MCF 10A (cell line): ENCODE data around the gene ALPL. TPM values are rescaled to one million over a fixed set of nuclear protein-coding genes. Genes with fewer than 3 reads are reported as not detected.

Experiments
- BruUV-seq: library from RNA; stranded (reverse); fragments of 400-500 nt; replicated peaks from 2 replicates; lab custom pipeline; 2021; lab: Mats Ljungman, UMichigan
- CTCF ChIA-PET: fragments of 300-600 bp; sonication (Branson Sonifier 250); formaldehyde crosslinking; extraction: SDS; loops from one replicate; lab custom pipeline; 2021; ENCODE audit warnings: antibody characterized with exemption, inconsistent platforms; lab: Yijun Ruan, JAX
- POLR2A ChIA-PET: fragments of 300-600, 350-650 bp; sonication (Branson Sonifier 250); formaldehyde crosslinking; extraction: SDS; loops from one replicate; lab custom pipeline; 2020; ENCODE audit warnings: antibody characterized with exemption, inconsistent platforms; lab: Yijun Ruan, JAX
- DNase-seq: peaks from one replicate; pipeline ENCODE4 v3.0.0-alpha.2; 2018; ENCODE audit not compliant: unreplicated experiment
- H3K27ac Mint-ChIP-seq: one replicate; pipeline ENCODE4 v1.8.0; 2022; ENCODE audit warnings: mild to moderate bottlenecking, low read depth, mixed read lengths; ENCODE audit not compliant: unreplicated experiment
- H3K27me3 Mint-ChIP-seq: one replicate; pipeline ENCODE4 v1.8.0; 2022; ENCODE audit warnings: mixed read lengths; ENCODE audit not compliant: insufficient read depth, unreplicated experiment
- H3K36me3 Mint-ChIP-seq: one replicate; pipeline ENCODE4 v1.8.0; 2022; ENCODE audit warnings: mild to moderate bottlenecking, moderate library complexity, mixed read lengths; ENCODE audit not compliant: insufficient read depth, unreplicated experiment
- H3K4me1 Mint-ChIP-seq: one replicate; pipeline ENCODE4 v1.8.0; 2022; ENCODE audit warnings: mixed read lengths; ENCODE audit not compliant: insufficient read depth, unreplicated experiment
- H3K4me3 Mint-ChIP-seq: one replicate; pipeline ENCODE4 v1.8.0; 2022; ENCODE audit warnings: mild to moderate bottlenecking, moderate library complexity, mixed read lengths; ENCODE audit not compliant: unreplicated experiment
- H3K9me3 Mint-ChIP-seq: one replicate; pipeline ENCODE4 v1.8.0; 2022; ENCODE audit warnings: mixed read lengths; ENCODE audit not compliant: unreplicated experiment
- CTCF ChIP-seq: fragments of 200-600 bp; IDR thresholded peaks from one replicate; pipeline ENCODE4 v1.8.0; 2022; ENCODE audit warnings: antibody characterized with exemption, mild to moderate bottlenecking; ENCODE audit not compliant: unreplicated experiment
- intact Hi-C: fragments of 100-400 bp; cut with micrococcal nuclease; formaldehyde crosslinking; loops from 2 replicates; pipeline ENCODE4 v1.14.1; 2022
- total RNA-seq: library from RNA; stranded (reverse); gene quantifications from 2 replicates; pipeline ENCODE4 v1.2.3, GENCODE V29; 2022

Gene ALPL
- total RNA-seq, 1 experiment from 2014 or later, result not detected

DNA sequence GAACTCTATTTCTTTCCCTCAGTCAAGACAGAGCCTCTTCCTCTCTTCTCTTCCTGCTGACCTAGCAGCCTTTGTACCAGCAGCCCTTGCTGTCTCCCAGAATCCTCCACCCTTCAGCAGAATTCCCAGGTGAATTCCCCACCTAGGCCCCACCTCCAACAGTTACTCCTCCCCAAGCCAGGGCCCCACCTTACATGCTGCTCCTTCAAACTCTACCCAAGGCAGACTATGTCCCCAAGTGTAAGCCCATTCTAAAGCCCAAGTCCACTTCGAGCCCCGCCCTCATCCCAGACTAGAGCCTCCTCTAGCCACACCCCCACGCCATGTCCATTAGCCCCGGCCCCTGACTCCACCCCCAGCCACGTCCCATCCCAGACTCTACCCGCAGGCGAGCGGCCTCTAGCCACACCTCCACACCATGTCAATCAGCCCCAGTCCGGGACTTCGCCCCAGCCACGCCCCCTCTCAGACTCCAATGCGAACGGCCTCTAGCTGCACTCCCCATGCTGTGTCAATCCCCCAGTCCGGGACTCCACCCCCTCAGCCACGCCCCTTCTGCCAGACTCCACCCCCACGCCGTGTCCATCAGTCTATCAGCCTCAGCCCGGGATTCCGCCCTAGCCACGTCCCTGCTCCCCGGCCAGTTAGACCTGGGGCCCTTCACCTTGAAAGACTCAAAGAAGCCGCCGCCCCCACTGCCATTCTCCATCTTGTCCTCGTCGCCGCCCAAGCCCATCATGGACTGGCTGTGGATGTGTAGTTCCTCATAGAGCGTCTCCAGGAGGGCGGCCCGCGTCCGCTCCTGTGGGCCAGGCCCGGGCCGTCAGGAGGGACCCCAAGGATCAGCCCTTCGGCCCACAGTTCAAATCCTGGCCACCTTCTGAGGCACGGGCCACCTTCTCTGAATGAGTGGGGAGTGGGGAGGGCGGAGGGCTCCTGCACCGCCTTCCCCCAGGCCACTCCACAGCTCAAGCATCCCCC lies 98.6 kb downstream of the ALPL start:
- DNase-seq, result peak; percentile 58
- no peak for TF ChIP-seq CTCF
- CTCF ChIA-PET, result no interaction called here
- Mint-ChIP-seq H3K27me3 (no peaks in the 10 kb centered on the region), H3K27ac (no peak overlapping the region), H3K4me3 (no peak overlapping the region), H3K9me3 (no peaks in the 10 kb centered on the region), H3K36me3 (no peaks in the 10 kb centered on the region), H3K4me1 (peaks cover 8% of the 10 kb centered on the region)
- BruUV-seq, result no TSS peak
- POLR2A ChIA-PET, result no interaction called here
- intact Hi-C loops, result no loop called here

DNA sequence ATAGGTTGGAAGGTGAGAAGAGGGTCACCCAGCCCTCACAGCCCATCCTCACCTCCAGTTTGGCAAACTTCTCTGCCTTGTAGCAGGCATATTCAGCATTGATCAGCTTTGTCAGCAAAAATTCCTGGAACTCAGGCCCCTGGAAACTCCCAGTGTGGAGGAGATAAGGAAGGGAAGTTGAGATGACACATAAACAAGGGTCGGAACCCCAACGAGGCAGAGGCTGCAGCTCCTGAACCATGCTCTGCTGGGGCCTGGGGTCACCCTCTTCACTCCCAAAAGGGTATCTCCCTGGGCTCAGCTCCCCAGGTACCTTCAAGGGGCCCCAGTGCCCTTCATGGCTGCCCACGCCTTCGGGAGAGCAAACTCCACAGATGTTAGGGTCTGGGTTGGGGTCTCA lies 99.6 kb downstream of the ALPL start:
- DNase-seq, result no peak
- H3K9me3 Mint-ChIP-seq, result no peaks in the 10 kb centered on the region
- no peak for TF ChIP-seq CTCF
- no peak overlapping the region for H3K27ac Mint-ChIP-seq
- no peak overlapping the region for H3K4me3 Mint-ChIP-seq
- H3K36me3 Mint-ChIP-seq, result no peaks in the 10 kb centered on the region
- no TSS peak for BruUV-seq
- no peaks in the 10 kb centered on the region for H3K27me3 Mint-ChIP-seq
- ChIA-PET CTCF (no interaction called here), POLR2A (interaction anchor here (0.6 kb wide), 1 partner anchor 15 kb away, joined by 4 read pairs; no protein-coding TSS in a partner anchor)
- H3K4me1 Mint-ChIP-seq, result peaks cover 8% of the 10 kb centered on the region
- intact Hi-C loops, result no loop called here

DNA sequence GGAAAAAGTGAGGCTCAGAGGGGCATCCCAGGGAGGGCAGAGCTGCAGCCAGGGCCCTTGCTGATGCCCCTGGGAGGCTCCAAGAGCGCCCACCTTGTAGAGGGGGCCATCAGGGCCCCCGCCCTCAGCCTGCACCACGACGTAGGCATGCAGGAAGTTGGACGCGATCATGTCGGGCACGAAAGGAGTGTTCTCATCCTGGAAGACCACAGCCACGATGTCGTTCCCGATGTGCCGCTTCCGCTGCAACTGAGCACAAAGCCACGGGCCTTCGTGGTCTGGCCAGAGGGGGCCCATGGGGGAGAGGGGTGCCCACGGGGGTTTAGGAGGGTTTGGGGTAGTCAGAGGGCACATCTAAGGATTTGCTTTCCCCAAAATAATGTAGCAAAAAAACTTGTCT lies 100.8 kb downstream of the ALPL start:
- no peak for TF ChIP-seq CTCF
- Mint-ChIP-seq H3K27me3 (no peaks in the 10 kb centered on the region), H3K4me3 (no peak overlapping the region), H3K27ac (no peak overlapping the region), H3K36me3 (no peaks in the 10 kb centered on the region), H3K9me3 (no peaks in the 10 kb centered on the region), H3K4me1 (no peaks in the 10 kb centered on the region)
- no peak for DNase-seq
- ChIA-PET POLR2A (no interaction called here), CTCF (no interaction called here)
- intact Hi-C loops, result no loop called here
- no TSS peak for BruUV-seq

- Mint-ChIP-seq H3K36me3 (no peaks in the 10 kb centered on the region), H3K27me3 (no peaks in the 10 kb centered on the region), H3K4me3 (no peak overlapping the region), H3K4me1 (no peaks in the 10 kb centered on the region), H3K9me3 (no peaks in the 10 kb centered on the region), H3K27ac (no peak overlapping the region)
- TF ChIP-seq CTCF, result no peak
- BruUV-seq, result no TSS peak
- CTCF ChIA-PET, result no interaction called here
- POLR2A ChIA-PET, result no interaction called here
- DNase-seq, result no peak
- intact Hi-C loops, result no loop called here
Measured at GRCh38 chr1:21610989-21611785, 102.0 kb downstream of the ALPL start.
